Posterior cingulate gyrus (tissue), 11 donors: Measurements from ENCODE around the gene NDUFAF5.

Source experiments
- DNase-seq, 10 donors: peaks; one replicate each; pipeline versions ENCODE4 v3.0.0 to v3.0.0-alpha.2; 2020 to 2021; ENCODE audit warnings: mixed read lengths in 3 of 10
- intact Hi-C: fragments of 100-400 bp; cut with DNase I; formaldehyde crosslinking; loops from one replicate; pipeline ENCODE4 v1.15.1; 2023

NDUFAF5 gene

DNA sequence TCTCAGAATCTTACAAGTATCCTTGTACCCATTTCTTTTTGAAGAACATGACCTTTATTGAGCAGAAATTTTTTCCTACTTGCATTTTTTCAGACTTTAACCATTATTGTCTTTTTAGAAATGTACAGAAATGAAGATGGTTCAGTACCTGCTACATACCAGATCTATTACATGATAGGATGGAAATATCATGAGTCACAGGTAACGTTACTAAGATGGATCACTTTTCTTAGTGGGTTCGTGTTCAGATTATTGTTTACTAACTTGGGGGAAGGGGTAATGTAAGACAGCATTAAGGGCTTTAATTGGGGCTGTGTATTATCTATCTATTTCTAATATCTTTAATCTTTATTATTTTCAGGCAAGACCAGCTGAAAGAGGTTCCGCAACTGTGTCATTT is 31.9 kb downstream of the NDUFAF5 start:
- no peak for DNase-seq
- intact Hi-C loops, result no loop called here

DNA sequence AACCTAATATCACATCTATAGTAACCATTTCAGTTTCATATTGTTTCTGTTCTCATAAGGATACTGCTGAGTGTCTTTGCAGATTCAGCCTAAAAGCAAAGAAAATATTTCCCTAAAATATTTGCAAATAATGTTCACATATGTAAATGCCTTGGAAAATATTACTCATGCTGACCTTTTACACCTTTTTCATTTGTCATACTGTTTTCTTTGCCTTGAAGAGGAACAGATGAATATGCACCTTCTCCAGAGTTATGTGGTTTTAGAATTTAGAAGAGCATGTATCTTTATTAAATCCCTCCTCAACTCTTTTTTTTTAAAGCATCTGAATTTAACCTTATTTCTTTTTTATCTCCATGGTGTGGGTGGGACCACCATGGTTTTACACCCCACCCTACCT is 32.5 kb downstream of the NDUFAF5 start:
- intact Hi-C loops, result no loop called here
- DNase-seq, result no peak

DNA sequence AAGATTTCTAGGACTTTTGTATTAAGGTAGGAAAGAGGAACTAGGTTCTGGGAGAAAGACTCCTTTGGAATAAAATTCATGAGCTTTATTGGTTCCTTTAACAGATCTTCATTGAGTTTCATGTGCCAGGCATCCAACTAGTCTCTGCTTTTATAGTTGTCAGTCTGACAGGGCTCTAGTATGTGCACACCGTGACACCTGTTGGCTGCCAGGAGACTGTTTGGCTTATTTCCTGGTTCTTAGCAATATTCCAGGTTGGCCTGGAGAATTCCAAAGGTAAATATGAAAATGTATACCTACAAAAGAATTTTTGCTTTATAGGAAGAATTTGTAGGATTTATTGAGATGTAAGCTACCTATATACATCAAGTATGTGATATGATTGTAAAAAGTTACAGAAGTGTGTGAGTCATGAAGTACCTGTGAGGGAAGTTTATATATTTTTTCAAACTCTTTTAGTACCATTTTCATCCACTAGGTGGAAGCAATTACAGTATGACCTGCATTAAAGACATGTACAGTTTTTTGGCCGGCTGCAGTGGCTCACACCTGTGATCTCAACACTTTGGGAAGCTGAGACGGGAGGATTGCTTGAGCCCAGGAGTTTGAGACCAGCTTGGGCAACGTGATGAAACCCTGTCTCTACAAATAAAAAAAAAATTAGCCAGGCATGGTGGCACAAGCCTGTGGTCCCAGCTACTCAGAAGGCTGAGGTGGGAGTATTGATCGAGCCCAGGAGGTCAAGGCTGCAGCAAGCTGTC is 35.2 kb downstream of the NDUFAF5 start:
- peak in 1 of 10 donors; percentile 26 for DNase-seq
- intact Hi-C loops, result loop anchor here (1.0 to 10.0 kb wide), 2 partner anchors 175 to 235 kb away; partner anchors contain the start of genes MACROD2 and SEL1L2

DNA sequence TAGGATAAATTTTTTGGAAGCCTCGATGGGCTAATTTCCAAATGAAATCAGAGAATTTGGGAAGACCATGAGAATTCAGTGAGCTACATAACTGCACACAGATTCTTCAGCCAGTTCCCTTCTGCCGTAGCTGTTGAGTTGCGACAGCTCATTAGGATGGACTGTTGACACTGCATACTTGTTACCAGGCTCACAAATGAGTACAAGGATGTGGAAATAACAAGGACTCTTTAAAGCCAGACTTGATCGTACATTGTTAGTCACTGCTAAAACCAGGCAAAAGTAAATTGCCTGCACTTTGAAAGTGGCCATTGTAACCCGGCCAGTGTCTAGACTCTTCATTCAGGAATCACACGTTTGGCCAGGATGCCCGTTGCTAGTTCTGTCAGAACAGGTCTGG is 37.0 kb downstream of the NDUFAF5 start:
- intact Hi-C loops, result loop anchor here (10.0 kb wide), 1 partner anchor 173 kb away; the partner anchor contains the start of genes MACROD2 and SEL1L2
- no peak for DNase-seq

- intact Hi-C loops, result loop anchor here (10.0 kb wide), 1 partner anchor 172 kb away; the partner anchor contains the start of genes MACROD2 and SEL1L2
Measured at GRCh38 chr20:13822459-13822858, 37.6 kb downstream of the NDUFAF5 start.

GRCh38 chr20:13824459-13824858 is 39.6 kb downstream of the NDUFAF5 start:
- no peak for DNase-seq
- intact Hi-C loops, result loop anchor here (10.0 kb wide), 1 partner anchor 170 kb away; the partner anchor contains the start of genes MACROD2 and SEL1L2

More at GRCh38 chr20:13822459-13822858, 37.6 kb downstream of the NDUFAF5 start:
- no peak for DNase-seq

DNA sequence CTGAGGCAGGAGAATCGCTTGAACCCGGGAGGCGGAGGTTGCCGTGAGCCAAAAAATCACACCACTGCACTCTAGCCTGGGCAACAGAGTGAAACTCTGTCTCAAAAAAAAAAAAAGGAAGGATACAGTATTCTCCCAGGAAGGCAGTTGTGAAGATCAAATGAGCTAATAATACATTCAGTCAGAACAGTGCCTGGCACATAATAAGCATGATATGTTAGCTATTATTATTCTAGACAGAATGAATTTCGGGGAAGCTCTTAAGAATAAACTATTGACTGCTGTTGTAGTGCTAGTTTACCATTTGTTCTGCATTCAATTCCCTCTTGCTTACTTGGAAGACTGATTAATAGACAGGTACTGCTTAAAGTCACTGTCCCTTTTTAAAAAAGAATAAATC is 40.6 kb downstream of the NDUFAF5 start:
- no peak for DNase-seq
- intact Hi-C loops, result loop anchor here (10.0 kb wide), 1 partner anchor 169 kb away; the partner anchor contains the start of genes MACROD2 and SEL1L2

- intact Hi-C loops, result no loop called here
- no peak for DNase-seq
Measured at GRCh38 chr20:13831476-13831875, 46.6 kb downstream of the NDUFAF5 start.

- intact Hi-C loops, result no loop called here
- DNase-seq, result no peak
Measured at GRCh38 chr20:13838664-13839063, 53.8 kb downstream of the NDUFAF5 start.

GRCh38 chr20:13839421-13840092 is 54.7 kb downstream of the NDUFAF5 start:
- intact Hi-C loops, result no loop called here
- no peak for DNase-seq

DNA sequence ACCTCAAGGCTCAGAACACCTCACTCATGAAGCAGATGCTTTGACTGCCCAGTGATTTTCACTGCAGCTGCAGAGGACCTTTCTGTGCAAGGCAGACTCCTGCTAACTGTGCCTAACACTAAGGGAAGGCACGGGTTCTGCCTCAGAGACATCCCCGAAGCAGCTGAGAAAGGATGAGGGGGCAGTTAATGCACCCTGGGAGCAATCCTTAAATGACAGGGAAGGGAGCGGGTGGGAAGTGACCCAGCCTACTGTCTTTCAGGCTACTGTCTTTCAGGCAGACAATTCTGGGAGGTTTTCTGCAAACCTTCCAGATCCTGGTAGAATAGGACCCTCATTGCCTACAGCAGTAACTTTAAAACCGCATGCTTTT is 55.3 kb downstream of the NDUFAF5 start:
- intact Hi-C loops, result no loop called here
- DNase-seq, result no peak

DNA sequence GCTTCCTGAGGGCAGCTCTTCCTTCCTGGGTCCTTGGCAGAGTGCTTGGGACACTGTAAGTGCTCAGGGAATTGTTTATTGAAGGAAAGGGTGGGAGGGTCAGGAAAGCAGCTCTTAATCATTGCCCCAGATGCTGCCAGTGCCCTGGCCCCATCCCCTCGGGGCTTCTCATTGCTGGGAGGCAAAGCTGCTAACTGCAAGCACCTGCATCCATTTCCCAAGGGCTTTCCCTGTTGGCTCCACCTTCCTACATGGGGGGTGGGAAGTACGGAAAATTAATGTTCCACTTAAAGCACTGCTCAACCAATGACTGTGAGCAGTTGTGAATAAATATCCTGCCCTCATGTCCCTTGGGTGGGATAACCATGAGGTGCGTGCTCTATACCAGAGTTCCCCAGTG is 56.4 kb downstream of the NDUFAF5 start:
- DNase-seq, result no peak
- intact Hi-C loops, result no loop called here

DNA sequence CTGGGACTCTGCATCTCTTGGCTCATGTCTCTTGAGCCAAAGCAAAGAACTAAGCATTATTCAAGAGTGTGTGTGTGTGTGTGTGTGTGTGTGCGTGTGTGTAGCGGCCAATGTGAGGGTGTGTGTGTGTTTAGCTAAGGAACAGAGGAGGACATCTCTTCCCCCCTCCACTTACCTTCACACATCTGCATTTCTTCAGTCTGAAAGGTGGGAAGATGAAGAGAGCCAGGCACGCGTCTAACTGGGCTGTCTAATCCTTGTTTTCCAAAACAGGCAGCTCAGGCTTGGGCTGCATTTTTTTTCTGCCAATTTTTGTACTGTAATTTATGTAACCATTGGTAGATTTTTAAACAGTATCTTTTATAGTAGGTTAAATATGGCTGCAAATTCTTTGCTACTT is 59.5 kb downstream of the NDUFAF5 start:
- no peak for DNase-seq
- intact Hi-C loops, result no loop called here

- DNase-seq, result no peak
- intact Hi-C loops, result no loop called here
Measured at GRCh38 chr20:13851279-13851678, 66.5 kb downstream of the NDUFAF5 start.

GRCh38 chr20:13852306-13852705 is 67.5 kb downstream of the NDUFAF5 start:
- intact Hi-C loops, result no loop called here
- no peak for DNase-seq

DNA sequence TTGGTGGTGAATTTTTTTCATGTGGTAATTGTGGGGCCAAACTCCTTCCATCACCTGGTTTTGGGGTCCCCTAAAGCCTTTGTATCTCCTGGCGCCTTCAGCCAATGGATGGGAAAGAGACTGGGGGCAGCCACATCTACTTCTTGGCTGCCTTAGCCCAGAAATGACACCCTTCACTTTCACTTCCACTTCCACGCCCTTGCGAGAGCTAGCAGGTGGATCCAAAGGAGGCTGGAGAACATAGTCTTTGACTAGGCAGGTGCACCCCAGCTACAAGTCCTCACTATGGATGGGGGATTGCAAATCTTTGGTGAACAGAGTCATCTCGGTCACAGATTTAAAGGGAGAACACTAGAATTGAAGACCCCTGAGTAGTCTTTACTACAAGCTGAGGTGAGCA is 70.8 kb downstream of the NDUFAF5 start:
- intact Hi-C loops, result no loop called here
- DNase-seq, result no peak

- peak in 2 of 10 donors; percentile 10 to 76 for DNase-seq
- intact Hi-C loops, result no loop called here
Measured at GRCh38 chr20:13856354-13856753, 71.5 kb downstream of the NDUFAF5 start.

- peak in 2 of 10 donors; percentile 30 to 85 for DNase-seq
- intact Hi-C loops, result no loop called here
Measured at GRCh38 chr20:13857304-13857703, 72.5 kb downstream of the NDUFAF5 start.

GRCh38 chr20:13857961-13858360 is 73.1 kb downstream of the NDUFAF5 start:
- intact Hi-C loops, result no loop called here
- no peak for DNase-seq

DNA sequence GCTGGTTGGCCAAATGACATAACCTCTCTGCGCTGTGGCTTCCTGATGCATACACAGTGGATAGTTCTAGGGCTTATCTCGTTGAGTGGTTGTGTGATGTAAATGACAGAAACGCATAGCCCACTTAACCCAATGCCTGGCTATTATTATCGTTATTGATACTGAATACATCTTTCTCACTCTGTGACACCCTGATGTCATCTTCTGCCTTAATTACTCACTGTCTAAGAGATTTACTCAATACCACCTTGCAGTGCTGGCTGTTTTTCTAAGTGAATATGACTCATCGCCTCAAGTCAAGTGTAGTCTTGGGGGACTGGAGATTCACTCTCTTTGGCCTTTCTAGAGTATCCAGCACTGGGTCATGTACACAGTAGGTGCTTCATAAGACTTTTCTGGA is 73.6 kb downstream of the NDUFAF5 start:
- DNase-seq, result no peak
- intact Hi-C loops, result no loop called here

DNA sequence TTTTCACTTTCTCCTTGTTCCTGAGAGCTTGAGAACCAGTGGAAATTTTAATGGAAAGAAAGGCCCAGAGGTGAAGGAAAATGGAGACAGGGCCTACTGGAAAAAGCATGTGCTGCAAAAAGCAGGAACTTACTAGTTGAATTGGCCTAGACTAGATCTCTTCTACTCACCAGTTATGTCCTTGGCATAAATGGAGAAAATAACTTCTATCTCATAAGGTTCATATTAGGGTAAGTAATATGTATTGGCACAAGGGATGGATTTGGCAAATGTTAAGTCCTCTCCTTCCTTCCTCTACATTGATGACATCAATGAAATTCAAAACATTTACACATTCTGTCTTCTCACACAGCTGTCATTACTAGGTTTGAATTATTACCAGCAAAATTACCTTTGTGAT is 74.0 kb downstream of the NDUFAF5 start:
- DNase-seq, result no peak
- intact Hi-C loops, result no loop called here

- intact Hi-C loops, result no loop called here
- DNase-seq, result no peak
Measured at GRCh38 chr20:13862245-13862644, 77.4 kb downstream of the NDUFAF5 start.
